ENCODE measurements around the gene TRRAP.

DNA sequence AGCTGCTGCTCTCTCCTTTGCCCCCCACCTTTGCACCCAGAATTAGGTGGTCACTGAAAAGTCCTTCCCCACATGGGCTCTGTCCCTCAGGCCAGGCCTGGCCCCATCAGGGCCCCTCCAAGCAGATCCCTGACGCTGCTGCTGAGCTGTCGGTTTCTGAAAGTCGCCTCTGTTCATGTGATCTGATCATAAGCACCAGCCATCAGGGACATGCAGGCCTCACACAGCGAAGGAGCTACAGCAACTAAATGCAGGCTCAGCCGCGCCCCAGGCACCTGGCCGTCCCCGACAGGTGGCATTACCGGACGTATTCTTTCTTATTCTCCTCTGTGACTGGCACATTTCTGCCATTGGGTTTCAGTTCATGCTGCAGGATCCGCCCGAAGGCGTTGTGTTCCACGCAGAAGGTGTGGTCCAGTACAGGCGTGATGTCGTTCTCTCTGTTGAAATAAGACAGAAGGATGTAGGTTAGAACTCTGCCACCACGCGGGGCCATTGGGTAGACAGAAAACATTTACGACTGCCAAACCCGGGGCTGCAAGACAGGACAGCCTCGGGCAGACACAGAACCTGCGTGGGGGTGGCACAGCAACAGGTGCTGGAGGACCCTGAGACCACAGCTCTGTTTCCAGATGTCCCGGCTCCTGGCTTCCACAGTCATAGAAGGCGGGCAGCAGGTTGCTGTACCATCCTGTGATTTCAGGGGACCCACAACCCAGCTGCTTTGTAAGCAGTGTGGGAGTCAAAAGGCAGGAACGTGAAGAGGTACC lies 159.9 kb downstream of the TRRAP start:
- TF ChIP-seq, protein P1, sequence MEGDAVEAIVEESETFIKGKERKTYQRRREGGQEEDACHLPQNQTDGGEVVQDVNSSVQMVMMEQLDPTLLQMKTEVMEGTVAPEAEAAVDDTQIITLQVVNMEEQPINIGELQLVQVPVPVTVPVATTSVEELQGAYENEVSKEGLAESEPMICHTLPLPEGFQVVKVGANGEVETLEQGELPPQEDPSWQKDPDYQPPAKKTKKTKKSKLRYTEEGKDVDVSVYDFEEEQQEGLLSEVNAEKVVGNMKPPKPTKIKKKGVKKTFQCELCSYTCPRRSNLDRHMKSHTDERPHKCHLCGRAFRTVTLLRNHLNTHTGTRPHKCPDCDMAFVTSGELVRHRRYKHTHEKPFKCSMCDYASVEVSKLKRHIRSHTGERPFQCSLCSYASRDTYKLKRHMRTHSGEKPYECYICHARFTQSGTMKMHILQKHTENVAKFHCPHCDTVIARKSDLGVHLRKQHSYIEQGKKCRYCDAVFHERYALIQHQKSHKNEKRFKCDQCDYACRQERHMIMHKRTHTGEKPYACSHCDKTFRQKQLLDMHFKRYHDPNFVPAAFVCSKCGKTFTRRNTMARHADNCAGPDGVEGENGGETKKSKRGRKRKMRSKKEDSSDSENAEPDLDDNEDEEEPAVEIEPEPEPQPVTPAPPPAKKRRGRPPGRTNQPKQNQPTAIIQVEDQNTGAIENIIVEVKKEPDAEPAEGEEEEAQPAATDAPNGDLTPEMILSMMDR (IDR thresholded peaks at IDR 0.05) = no peak
- no peak for TF ChIP-seq POLR2A (IDR thresholded peaks at IDR 0.05)
